ENCODE results near the gene BSCL2. TPM values are rescaled to one million over a fixed set of nuclear protein-coding genes. Genes with fewer than 3 reads are reported as not detected.
"Not testable (repeated sequence)": the region's sequence is repeated elsewhere in the genome, so short reads cannot be mapped to it uniquely, and the experiment has no call there.

Gene BSCL2
- total RNA-seq, 2 experiments from 2014 or later, result 28.3 to 41.0 TPM

DNA sequence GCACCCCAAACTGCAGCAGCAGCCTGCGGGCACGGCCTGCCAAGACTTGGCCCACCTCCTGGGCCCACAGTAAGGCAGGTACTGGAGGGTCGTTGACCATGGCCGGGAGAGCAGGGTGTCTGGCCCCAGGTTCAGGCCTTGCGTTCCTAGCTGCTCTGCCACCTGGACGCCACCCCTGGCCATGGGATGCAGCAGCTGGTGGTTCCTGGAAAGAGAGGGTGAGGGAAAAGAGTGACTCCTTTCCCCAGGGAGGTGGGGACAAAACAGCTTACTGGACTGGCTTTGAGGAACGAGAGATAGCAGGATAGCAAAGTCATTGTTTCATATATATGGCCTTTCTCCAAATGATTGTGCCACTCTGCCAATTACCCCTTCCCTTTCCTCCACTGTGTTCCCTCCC lies 1.8 kb downstream of the BSCL2 start:
- Mint-ChIP-seq H3K4me1 (peaks cover 44% of the 10 kb centered on the region), H3K27me3 (no peaks in the 10 kb centered on the region), H3K4me3 (peak overlapping the region; percentile 88), H3K9me3 (no peaks in the 10 kb centered on the region), H3K27ac (peak overlapping the region; percentile 81), H3K36me3 (ENCODE audit: low read depth) (peaks cover 33% of the 10 kb centered on the region)
- DNase-seq, result no peak
- ChIA-PET POLR2A (interaction anchor here (0.7 kb wide), 1 partner anchor 21 kb away, joined by 3 read pairs; the partner anchor contains the start of gene HNRNPUL2), CTCF (interaction anchor here (0.7 to 3.1 kb wide), 12 partner anchors 11 to 310 kb away, joined by 3 to 15 read pairs (median 3); partner anchors contain the start of genes TMEM179B, TUT1 and UBXN1)

DNA sequence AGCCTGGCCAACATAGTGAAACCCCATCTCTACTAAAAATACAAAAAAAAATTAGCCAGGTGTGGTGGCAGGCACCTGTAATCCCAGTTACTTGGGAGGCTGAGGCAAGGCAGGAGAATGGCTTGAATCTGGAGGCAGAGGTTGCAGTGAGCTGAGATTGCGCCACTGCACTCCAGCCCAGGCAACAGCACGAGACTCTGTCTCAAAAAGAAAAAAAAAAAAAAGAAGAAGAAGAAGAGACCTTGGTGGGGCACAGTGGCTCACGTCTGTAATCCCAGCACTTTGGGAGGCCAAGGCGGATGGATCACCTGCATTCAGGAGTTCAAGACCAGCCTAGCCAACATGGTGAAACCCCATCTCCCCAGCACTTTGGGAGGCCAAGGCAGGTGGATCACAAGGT lies 3.3 kb downstream of the BSCL2 start:
- POLR2A ChIA-PET, H3K4me3 Mint-ChIP-seq, H3K27ac Mint-ChIP-seq, H3K9me3 Mint-ChIP-seq, H3K27me3 Mint-ChIP-seq, DNase-seq: not testable (repeated sequence)
- peaks cover 24% of the 10 kb centered on the region for H3K36me3 Mint-ChIP-seq (ENCODE audit: low read depth)
- CTCF ChIA-PET, result interaction anchor here (0.7 to 2.3 kb wide), 3 partner anchors 10 to 71 kb away, joined by 4 to 11 read pairs (median 4); no protein-coding TSS in a partner anchor
- peaks cover 38% of the 10 kb centered on the region for H3K4me1 Mint-ChIP-seq

DNA sequence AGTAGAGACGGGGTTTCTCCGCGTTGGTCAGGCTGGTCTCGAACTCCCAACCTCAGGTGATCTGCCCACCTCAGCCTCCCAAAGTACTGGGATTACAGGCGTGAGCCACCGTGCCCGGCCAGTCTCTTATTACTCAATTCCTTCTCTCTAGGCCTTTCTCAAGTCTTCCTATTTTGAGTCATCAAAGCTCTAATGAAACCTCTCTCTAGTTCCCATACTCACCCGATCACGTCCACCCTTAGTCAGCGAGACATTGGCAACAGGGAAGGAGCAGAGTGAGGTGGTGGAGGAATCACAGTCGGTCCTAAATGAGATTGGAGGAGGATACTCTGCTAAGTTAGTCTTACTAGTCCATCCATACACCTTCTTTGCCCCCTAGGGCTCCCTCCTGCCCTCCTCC lies 5.0 kb downstream of the BSCL2 start:
- Mint-ChIP-seq H3K27ac (no peak overlapping the region), H3K27me3 (no peaks in the 10 kb centered on the region), H3K4me1 (peaks cover 21% of the 10 kb centered on the region), H3K36me3 (ENCODE audit: low read depth) (peaks cover 25% of the 10 kb centered on the region), H3K4me3 (no peak overlapping the region), H3K9me3 (no peaks in the 10 kb centered on the region)
- CTCF ChIA-PET, result interaction anchor here (1.2 to 1.4 kb wide), 2 partner anchors 10 to 108 kb away, joined by 3 to 6 read pairs; no protein-coding TSS in a partner anchor
- POLR2A ChIA-PET, result no interaction called here
- DNase-seq, result no peak

DNA sequence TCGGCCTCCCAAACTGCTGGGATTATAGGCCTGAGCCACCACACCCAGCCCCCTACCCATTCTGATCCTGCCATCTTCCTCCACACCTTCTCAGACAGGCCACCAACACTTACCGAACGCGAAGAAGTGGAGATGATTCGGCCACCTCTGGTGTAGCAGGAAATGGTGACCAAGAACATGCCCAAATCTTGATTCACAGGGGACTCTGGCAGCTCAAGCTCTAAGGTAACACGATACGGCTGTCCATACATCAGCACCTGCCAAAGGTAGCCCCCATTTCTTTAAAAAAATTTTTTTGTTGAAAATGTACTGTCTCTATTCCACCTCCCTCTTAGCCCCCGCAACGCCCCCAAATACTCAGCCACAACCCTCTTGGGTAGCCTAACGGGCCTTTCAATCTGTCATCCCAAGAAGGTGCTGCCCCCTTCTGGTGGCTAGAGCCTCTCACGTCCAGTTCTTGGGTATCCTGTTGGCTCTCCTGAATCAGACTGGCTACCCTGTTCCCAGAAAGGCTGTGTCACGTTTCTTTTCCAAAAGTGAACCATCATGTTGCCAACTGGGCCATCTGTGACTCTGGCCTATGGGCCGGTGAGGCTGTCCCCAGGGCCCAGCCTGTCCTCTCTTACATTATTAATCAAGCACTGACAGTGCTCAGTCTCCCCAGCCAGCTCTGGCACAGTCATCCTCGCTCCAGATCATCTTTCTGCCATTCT lies 12.6 kb downstream of the BSCL2 start:
- peaks cover 5% of the 10 kb centered on the region for H3K4me1 Mint-ChIP-seq
- POLR2A ChIA-PET, result interaction anchor here (0.7 kb wide), 1 partner anchor 124 kb away, joined by 3 read pairs; no protein-coding TSS in a partner anchor
- H3K27ac Mint-ChIP-seq, result no peak overlapping the region
- H3K27me3 Mint-ChIP-seq, result no peaks in the 10 kb centered on the region
- DNase-seq, result peak; percentile 83
- no peaks in the 10 kb centered on the region for H3K9me3 Mint-ChIP-seq
- peaks cover 13% of the 10 kb centered on the region for H3K36me3 Mint-ChIP-seq (ENCODE audit: low read depth)
- no peak overlapping the region for H3K4me3 Mint-ChIP-seq
- CTCF ChIA-PET, result interaction anchor here (0.7 to 2.8 kb wide), 11 partner anchors 9 to 300 kb away, joined by 3 to 16 read pairs (median 5); partner anchors contain the start of genes LBHD1, TUT1 and UQCC3

DNA sequence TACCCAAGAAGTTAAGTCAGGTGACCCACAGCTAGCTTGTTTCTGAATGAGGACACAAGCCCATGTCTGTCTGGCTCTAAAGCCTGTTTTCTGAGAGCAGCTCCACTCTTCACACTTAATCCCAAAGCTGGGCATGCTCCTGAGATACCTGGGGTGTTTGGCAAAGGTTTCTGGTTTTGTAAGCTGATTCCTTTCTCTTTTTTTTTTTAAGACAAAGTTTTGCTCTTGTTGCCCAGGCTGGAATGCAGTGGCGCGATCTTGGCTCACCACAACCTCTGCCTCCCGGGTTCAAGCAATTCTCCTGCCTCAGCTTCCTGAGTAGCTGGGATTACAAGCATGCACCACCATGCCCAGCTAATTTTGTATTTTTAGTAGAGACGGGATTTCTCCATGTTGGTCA lies 13.6 kb downstream of the BSCL2 start:
- not testable (repeated sequence) for H3K9me3 Mint-ChIP-seq, DNase-seq, H3K27ac Mint-ChIP-seq, H3K27me3 Mint-ChIP-seq, H3K4me1 Mint-ChIP-seq, H3K4me3 Mint-ChIP-seq
- ChIA-PET POLR2A (interaction anchor here (0.6 kb wide), 1 partner anchor 979 kb away, joined by 3 read pairs; no protein-coding TSS in a partner anchor), CTCF (interaction anchor here (0.6 to 2.8 kb wide), 9 partner anchors 8 to 353 kb away, joined by 3 to 16 read pairs (median 6); partner anchors contain the start of genes LBHD1, TUT1 and UQCC3)
- H3K36me3 Mint-ChIP-seq (ENCODE audit: low read depth), result peaks cover 13% of the 10 kb centered on the region

DNA sequence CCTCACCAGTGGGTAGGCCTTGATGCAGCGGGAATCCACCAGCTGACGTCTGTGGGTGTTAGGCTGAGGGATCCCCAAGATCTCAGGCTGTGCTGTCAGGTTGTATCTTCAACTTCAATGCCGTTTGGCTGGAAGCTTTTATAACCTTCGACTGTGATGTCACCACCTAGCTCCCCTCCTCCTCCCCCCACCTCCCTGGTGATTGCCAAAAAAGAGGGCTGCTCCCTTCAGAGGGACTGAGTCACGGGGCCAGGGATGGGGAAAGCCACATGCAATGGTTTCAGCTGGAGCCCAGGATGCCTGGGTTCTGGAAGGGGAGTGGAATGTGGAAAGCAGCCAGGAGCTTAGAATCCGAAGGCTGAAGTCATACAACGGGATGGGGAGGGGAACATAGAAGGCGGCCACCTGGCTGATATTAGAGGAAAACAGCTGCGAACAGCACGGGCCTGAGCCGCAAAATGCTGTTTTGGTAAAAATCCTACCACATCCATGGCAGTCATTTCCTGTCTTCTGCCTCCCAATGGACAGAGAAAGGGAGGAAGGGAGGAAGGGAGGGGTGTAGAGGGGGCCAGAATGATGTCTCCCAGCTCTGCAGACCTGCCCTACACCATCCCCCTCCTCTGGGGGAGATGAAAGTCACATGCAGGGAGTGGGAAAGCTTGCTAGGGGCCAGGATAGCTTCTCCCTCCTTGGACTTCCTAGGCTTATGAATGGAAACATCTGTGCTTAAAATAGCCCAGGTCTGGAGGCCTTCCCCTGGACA lies 17.6 kb downstream of the BSCL2 start, which contains the start of gene LRRN4CL:
TSS of gene LRRN4CL (minus strand) at position 110 of the 763 bp plus-strand sequence. CDS start 1,022 bp downstream, outside the sequence.
- Mint-ChIP-seq H3K27me3 (peaks cover 10% of the 10 kb centered on the region), H3K4me1 (peaks cover under 1% of the 10 kb centered on the region), H3K27ac (no peak within 1 kb of the TSS), H3K36me3 (ENCODE audit: low read depth) (peaks cover 14% of the 10 kb centered on the region), H3K9me3 (no peaks in the 10 kb centered on the region), H3K4me3 (no peak within 1 kb of the TSS)
- ChIA-PET POLR2A (no interaction called here), CTCF (interaction anchor here (1.0 to 1.5 kb wide), 4 partner anchors 9 to 90 kb away, joined by 3 to 11 read pairs (median 4); partner anchors contain the start of genes C11orf98 and CSKMT)
- DNase-seq, result no peak

DNA sequence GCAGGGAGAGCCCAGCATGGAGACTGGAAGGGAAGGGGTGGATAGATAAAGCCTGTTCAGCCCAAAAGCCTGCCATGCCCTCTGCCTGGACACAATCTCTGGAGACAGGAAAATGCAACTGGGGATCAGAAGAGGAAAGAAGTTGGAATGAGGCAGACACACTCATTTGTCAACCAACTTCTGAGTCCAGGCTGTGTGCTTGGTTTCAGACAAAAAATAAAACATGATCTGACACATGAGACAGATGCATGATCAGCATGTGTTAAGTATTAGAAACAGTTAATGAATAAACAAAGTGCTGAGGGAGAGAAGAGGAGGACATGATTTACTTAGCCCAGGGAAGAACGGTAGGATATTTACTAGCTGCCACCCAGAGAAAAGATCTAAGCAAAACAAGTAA lies 18.7 kb downstream of the BSCL2 start:
- peaks cover 14% of the 10 kb centered on the region for H3K36me3 Mint-ChIP-seq (ENCODE audit: low read depth)
- H3K9me3 Mint-ChIP-seq, result no peaks in the 10 kb centered on the region
- H3K4me3 Mint-ChIP-seq, result no peak overlapping the region
- no peaks in the 10 kb centered on the region for H3K4me1 Mint-ChIP-seq
- ChIA-PET POLR2A (no interaction called here), CTCF (no interaction called here)
- H3K27me3 Mint-ChIP-seq, result peaks cover 10% of the 10 kb centered on the region
- no peak overlapping the region for H3K27ac Mint-ChIP-seq
- DNase-seq, result no peak

DNA sequence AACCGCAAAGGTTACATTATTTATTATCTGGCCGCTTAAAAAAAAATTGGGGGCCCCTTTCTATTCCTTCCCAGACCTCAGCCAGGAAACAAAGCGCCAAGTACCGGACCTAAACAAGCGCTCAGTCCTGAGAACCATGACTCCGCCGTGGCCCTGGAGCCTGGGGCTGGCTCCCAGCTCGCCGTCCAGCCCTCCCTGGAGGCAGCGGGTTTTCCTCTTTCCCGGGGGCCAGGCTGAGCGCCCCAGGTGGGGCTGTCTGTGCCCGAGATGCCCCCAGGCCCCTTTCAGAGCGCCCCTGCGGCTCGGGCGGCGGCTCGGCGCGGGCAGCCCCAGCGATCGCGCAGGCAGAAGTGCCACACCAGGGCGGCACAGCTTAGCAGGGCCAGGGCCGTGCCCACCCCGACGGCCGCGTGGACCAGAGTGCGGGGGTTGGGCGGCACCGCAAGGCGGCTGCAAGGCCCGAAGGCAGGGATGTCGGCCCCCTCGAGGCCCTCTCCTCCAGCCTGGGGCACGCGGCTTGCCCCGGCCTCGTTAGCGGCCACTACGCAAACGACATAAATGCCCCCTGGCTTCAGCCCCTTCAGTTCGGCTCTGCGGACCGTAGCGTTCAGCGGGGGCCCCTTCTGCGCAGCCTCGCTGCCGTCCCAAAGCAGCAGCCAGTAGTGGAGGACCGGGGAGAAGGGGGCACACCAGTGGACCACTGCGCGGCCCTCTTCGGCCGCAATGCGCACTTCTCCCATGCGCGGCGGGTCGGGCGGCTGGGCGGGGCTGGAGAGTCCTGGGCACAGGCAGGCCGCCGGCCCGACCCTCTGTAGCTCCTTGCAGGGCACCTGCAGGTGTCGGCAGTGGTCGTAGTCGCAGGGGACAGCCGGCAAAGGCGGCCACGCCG lies 19.5 kb downstream of the BSCL2 start:
- POLR2A ChIA-PET, result no interaction called here
- peaks cover 10% of the 10 kb centered on the region for H3K27me3 Mint-ChIP-seq
- no peak overlapping the region for H3K27ac Mint-ChIP-seq
- H3K4me1 Mint-ChIP-seq, result no peaks in the 10 kb centered on the region
- H3K4me3 Mint-ChIP-seq, result no peak overlapping the region
- peaks cover 11% of the 10 kb centered on the region for H3K36me3 Mint-ChIP-seq (ENCODE audit: low read depth)
- DNase-seq, result no peak
- H3K9me3 Mint-ChIP-seq, result no peaks in the 10 kb centered on the region
- CTCF ChIA-PET, result interaction anchor here (0.6 to 1.6 kb wide), 2 partner anchors 18 to 94 kb away, joined by 3 read pairs; no protein-coding TSS in a partner anchor

DNA sequence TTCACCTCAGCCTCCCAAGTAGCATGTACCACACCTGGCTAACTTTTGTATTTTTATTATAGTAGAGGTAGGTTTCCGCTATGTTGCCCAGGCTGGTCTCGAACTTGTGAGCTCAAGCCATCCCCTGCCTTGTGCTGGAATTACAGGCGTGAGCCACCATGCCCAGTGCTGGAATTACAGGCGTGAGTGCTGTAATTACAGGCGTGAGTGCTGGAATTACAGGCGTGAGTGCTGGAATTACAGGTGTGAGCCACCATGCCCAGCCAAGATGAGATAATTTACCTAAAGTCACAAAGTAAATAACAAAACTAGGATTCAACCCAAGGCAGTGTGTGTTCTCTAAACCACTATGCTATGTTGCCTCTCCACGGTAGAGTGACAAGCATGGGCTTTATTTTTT lies 24.7 kb downstream of the BSCL2 start:
- Mint-ChIP-seq H3K27me3 (peaks cover 4% of the 10 kb centered on the region), H3K9me3 (no peaks in the 10 kb centered on the region), H3K4me1 (peaks cover 24% of the 10 kb centered on the region), H3K27ac (no peak overlapping the region), H3K4me3 (no peak overlapping the region), H3K36me3 (ENCODE audit: low read depth) (peaks cover 7% of the 10 kb centered on the region)
- CTCF ChIA-PET, result no interaction called here
- DNase-seq, result no peak
- POLR2A ChIA-PET, result no interaction called here

DNA sequence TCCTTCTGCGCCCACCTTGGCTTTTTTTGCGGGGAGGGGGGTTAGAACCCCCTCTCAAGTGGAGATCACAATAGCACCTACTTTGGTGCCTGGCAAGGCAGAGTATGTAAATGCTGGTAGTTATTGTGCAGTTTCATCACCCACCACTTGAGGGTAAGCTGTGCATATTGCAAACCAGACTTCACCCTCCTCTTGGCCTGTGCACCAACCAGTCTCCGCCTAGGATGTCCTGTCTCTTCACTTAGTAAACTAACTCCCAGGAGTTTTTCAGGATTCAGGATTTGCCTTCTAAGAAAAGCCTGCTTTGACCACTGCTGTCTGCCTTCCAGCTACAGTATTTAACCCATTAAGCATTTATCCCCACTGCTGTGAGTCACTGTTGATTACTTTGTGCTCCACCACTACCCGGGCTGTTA lies 26.4 kb downstream of the BSCL2 start:
- DNase-seq, result peak; percentile 66
- POLR2A ChIA-PET, result interaction anchor here (1.0 to 1.3 kb wide), 2 partner anchors 15 to 16 kb away, joined by 3 to 6 read pairs; partner anchors contain the start of gene CSKMT
- Mint-ChIP-seq H3K27ac (peak overlapping the region; percentile 72), H3K36me3 (ENCODE audit: low read depth) (peaks cover 18% of the 10 kb centered on the region), H3K4me3 (peak overlapping the region; percentile 17), H3K4me1 (peaks cover 36% of the 10 kb centered on the region), H3K27me3 (no peaks in the 10 kb centered on the region), H3K9me3 (no peaks in the 10 kb centered on the region)
- CTCF ChIA-PET, result interaction anchor here (0.6 to 2.4 kb wide), 20 partner anchors 9 to 256 kb away, joined by 3 to 12 read pairs (median 4); partner anchors contain the start of genes BSCL2, C11orf98, EML3 and GNG3

DNA sequence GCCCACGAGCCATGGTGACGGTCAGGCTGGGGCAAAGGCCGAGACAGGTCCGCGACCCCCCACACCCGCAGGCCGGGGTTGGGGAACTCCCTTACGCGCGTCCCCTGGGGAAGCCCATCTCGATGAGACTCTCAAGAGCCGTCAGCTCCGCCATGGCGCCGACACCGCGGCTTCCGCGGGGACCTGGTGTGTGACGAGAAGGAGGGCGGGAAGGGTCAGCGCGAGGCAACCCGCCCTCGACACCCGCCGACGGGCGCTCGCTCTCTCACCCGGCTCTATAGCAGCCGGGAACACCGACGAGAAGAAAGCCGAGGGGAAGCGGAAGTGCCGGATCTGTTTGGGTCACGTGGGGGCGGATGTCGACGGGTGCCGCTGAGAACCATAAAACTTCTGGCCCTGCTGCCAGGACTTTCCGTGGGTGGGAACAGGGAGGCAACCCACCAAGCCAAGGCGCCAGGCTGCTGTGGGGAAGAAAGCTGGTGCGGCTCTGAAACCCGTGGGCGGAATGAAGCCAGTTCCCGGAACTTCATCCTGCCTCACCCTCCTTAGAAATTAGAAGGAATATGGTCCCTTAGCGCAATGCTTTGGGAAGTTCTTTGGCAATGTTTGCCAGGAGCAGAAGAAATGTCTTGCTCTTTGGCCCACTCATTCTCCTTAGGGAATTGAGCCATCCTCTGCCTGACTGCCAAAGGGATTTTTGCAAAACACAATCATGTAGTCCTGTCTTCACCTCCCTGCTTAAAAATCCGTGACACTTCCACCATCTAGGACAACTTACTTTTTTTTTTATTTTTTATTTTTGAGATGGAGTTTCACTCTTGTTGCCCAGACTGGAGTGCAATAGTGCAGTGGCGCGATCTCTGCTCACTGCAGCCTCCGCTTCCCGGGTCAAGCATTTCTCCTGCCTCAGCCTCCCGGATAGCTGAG lies 28.2 kb downstream of the BSCL2 start, which contains the start of gene UBXN1:
TSS of gene UBXN1 (minus strand) at position 304 of the 927 bp plus-strand sequence. CDS start at position 154, 150 bp downstream.
- Mint-ChIP-seq H3K27me3 (no peaks in the 10 kb centered on the region), H3K36me3 (ENCODE audit: low read depth) (peaks cover 26% of the 10 kb centered on the region), H3K4me3 (peak within 1 kb of the TSS; percentile 90), H3K4me1 (peaks cover 42% of the 10 kb centered on the region), H3K27ac (peak within 1 kb of the TSS; percentile 92), H3K9me3 (no peaks in the 10 kb centered on the region)
- ChIA-PET POLR2A (interaction anchor here (1.0 to 1.4 kb wide), 2 partner anchors 13 to 14 kb away, joined by 7 to 8 read pairs; partner anchors contain the start of genes C11orf98 and CSKMT), CTCF (interaction anchor here (0.7 to 2.4 kb wide), 7 partner anchors 7 to 202 kb away, joined by 3 to 11 read pairs (median 4); partner anchors contain the start of genes LBHD1, LRRN4CL, SLC3A2 and TUT1)
- peak; percentile 89 for DNase-seq

All from activated CD4-positive, alpha-beta T cell treated with anti-CD3 and anti-CD28 coated beads, Interleukin-2, amount 10 ng/mL, durations not matched to agents 7 days and 5 days (primary cell).